Endothelial cell of umbilical vein (primary cell): Measurements from ENCODE around the gene ZC3H12A. TPM values are rescaled to one million over a fixed set of nuclear protein-coding genes. Genes with fewer than 3 reads are reported as not detected.
A peak's percentile ranks its signal among the peaks of the same experiment; 100 is the strongest.

Experiments used
- Bru-seq: library from RNA; stranded (reverse); fragments of 400-500 nt; gene quantifications from one replicate; lab custom pipeline; 2021; lab: Mats Ljungman, UMichigan
- BruChase-seq, 2 experiments: library from RNA; stranded (reverse); fragments of 400-500 nt; gene quantifications; one replicate each; lab custom pipeline; 2021; lab: Mats Ljungman, UMichigan
- BruUV-seq: library from RNA; stranded (reverse); fragments of 400-500 nt; replicated peaks from 2 replicates; lab custom pipeline; 2021; lab: Mats Ljungman, UMichigan
- CTCF ChIA-PET: fragments of 300-600, 350-600 bp; sonication (Branson Sonifier 250); formaldehyde crosslinking; loops from one replicate; lab custom pipeline; 2021; ENCODE audit warnings: antibody characterized with exemption, inconsistent platforms; lab: Charles Lee
- POLR2A ChIA-PET: fragments of 300-600, 350-600 bp; sonication (Branson Sonifier 250); formaldehyde crosslinking; loops from one replicate; lab custom pipeline; 2021; ENCODE audit warnings: antibody characterized with exemption, inconsistent platforms; lab: Charles Lee
- DNase-seq: peaks from one replicate; pipeline ENCODE4 v3.0.0-alpha.2; 2011; ENCODE audit warnings: low read depth, low spot score
- FAIRE-seq: peaks from 2 replicates; lab custom pipeline; 2011; peaks lifted over from hg19 to GRCh38; lab: Jason Lieb, UNC
- H2AFZ ChIP-seq: 2 replicates; pipeline ENCODE4 v1.6.0; 2012; ENCODE audit warnings: low read depth, low read length, control low read depth, inconsistent platforms
- H3K27ac ChIP-seq: 2 replicates; pipeline ENCODE4 v1.5.1; 2011; ENCODE audit warnings: low read depth, mild to moderate bottlenecking, control low read depth, low read length, moderate library complexity; ENCODE audit not compliant: insufficient read depth
- H3K27me3 ChIP-seq, 2 experiments: 2 replicates each; pipeline versions ENCODE4 v1.6.0 to v1.6.1; 2011; ENCODE audit warnings: low read length in 2 of 2, mixed read lengths in 1 of 2; ENCODE audit not compliant: control insufficient read depth in 2 of 2, insufficient read depth in 2 of 2
- H3K36me3 ChIP-seq, 2 experiments: 2 replicates in 1 of 2; 3 replicates in 1 of 2; pipeline ENCODE4 v1.5.1; 2011; ENCODE audit warnings: low read length in 2 of 2, mild to moderate bottlenecking in 1 of 2, moderate library complexity in 1 of 2; ENCODE audit not compliant: control insufficient read depth in 2 of 2, insufficient read depth in 2 of 2; ENCODE audit errors: extremely low read depth in 1 of 2
- H3K4me1 ChIP-seq: 3 replicates; pipeline ENCODE4 v1.5.1; 2011; ENCODE audit warnings: mild to moderate bottlenecking, low read length; ENCODE audit not compliant: control insufficient read depth, insufficient read depth; ENCODE audit errors: extremely low read depth
- H3K4me2 ChIP-seq: 2 replicates; pipeline ENCODE4 v1.6.1; 2011; ENCODE audit warnings: low read length, control low read depth, mixed read lengths; ENCODE audit not compliant: insufficient read depth
- H3K4me3 ChIP-seq, 3 experiments: fragments of 200-600 bp in 1 of 3; sonication (generic), shearing (Covaris generic) in 1 of 3; replicated peaks in 1 of 3; 2 replicates each; pipeline ENCODE4 v1.5.1; 2011 to 2016; ENCODE audit warnings: control low read depth in 3 of 3, low read length in 3 of 3, mild to moderate bottlenecking in 2 of 3, inconsistent platforms in 1 of 3, low read depth in 1 of 3, moderate library complexity in 1 of 3; ENCODE audit not compliant: insufficient read depth in 1 of 3
- H3K79me2 ChIP-seq: 2 replicates; pipeline ENCODE4 v1.6.0; 2012; ENCODE audit warnings: low read length, inconsistent platforms; ENCODE audit not compliant: control insufficient read depth, insufficient read depth
- H3K9ac ChIP-seq: replicated peaks from 2 replicates; pipeline ENCODE3; 2011; ENCODE audit warnings: low read length, control low read depth; ENCODE audit not compliant: insufficient read depth; ENCODE audit errors: extremely low read depth
- H3K9me1 ChIP-seq: replicated peaks from 3 replicates; pipeline ENCODE4 v1.6.0; 2011; ENCODE audit warnings: mild to moderate bottlenecking, low read length; ENCODE audit not compliant: control insufficient read depth, insufficient read depth; ENCODE audit errors: extremely low read depth
- H3K9me3 ChIP-seq: replicated peaks from 2 replicates; pipeline ENCODE4 v1.5.1; 2012; ENCODE audit warnings: low read length, inconsistent platforms; ENCODE audit not compliant: control insufficient read depth, insufficient read depth
- H4K20me1 ChIP-seq: replicated peaks from 2 replicates; pipeline ENCODE3; 2011; ENCODE audit warnings: mild to moderate bottlenecking, low read length; ENCODE audit not compliant: control insufficient read depth, insufficient read depth; ENCODE audit errors: extremely low read depth
- CTCF ChIP-seq, 2 donors: IDR thresholded peaks; 1 replicate in 1 of 2; 2 replicates in 1 of 2; pipeline ENCODE4 v1.5.1; 2011; ENCODE audit warnings: low read length in 2 of 2, mild to moderate bottlenecking in 2 of 2, moderate library complexity in 2 of 2, control low read depth in 1 of 2, inconsistent platforms in 1 of 2, low read depth in 1 of 2; ENCODE audit not compliant: insufficient read depth in 1 of 2; ENCODE audit errors: extremely low read depth in 1 of 2
- EZH2 ChIP-seq: IDR thresholded peaks from 2 replicates; pipeline ENCODE4 v1.6.1; 2012; ENCODE audit warnings: borderline replicate concordance, low read depth, mild to moderate bottlenecking, moderate library complexity, low read length, inconsistent platforms; ENCODE audit not compliant: severe bottlenecking
- FOS ChIP-seq: IDR thresholded peaks from 2 replicates; pipeline ENCODE4 v1.6.1; 2011; ENCODE audit warnings: mild to moderate bottlenecking, low read length, moderate library complexity, borderline replicate concordance; ENCODE audit not compliant: insufficient read depth
- GATA2 ChIP-seq: IDR thresholded peaks from 2 replicates; pipeline ENCODE4 v1.7.0; 2011; ENCODE audit warnings: low read depth, mild to moderate bottlenecking, moderate library complexity, mixed read lengths, low read length; ENCODE audit not compliant: insufficient read length, insufficient read depth
- JUN ChIP-seq: IDR thresholded peaks from 2 replicates; pipeline ENCODE4 v1.6.1; 2011; ENCODE audit warnings: borderline replicate concordance, low read depth; ENCODE audit not compliant: insufficient read length, insufficient read depth
- MAX ChIP-seq: IDR thresholded peaks from 2 replicates; pipeline ENCODE4 v1.6.1; 2011; ENCODE audit not compliant: insufficient read depth, insufficient read length
- MYC ChIP-seq: IDR thresholded peaks from one replicate; pipeline ENCODE4 v1.6.1; 2011; ENCODE audit warnings: mild to moderate bottlenecking, low read depth, low read length
- POLR2A ChIP-seq: IDR thresholded peaks from 2 replicates; pipeline ENCODE4 v1.6.1; 2012; ENCODE audit warnings: low read depth, mild to moderate bottlenecking, control low read depth, low read length
- POLR2AphosphoS5 ChIP-seq: IDR thresholded peaks from 2 replicates; pipeline ENCODE4 v1.6.1; 2012; ENCODE audit warnings: low read depth, mild to moderate bottlenecking, control low read depth, low read length, moderate library complexity; ENCODE audit not compliant: insufficient read depth
- dilution Hi-C: fragments of 300-500 bp; cut with MboI; formaldehyde crosslinking; loops from one replicate; pipeline ENCODE4 v1.15.0; 2019; ENCODE audit warnings: low sequenced_read_pairs; ENCODE audit not compliant: extremely low pct_ligation_motif_present
- intact Hi-C: fragments of 100-400 bp; cut with micrococcal nuclease; formaldehyde crosslinking; loops from one replicate; pipeline ENCODE4 v1.10.0; 2022
- long read RNA-seq: library from polyadenylated mRNA; stranded (forward); transcript quantifications from one replicate; pipeline ENCODE4 v2.0.0, GENCODE V29; 2021
- polyA minus RNA-seq, 3 experiments: library from RNA; depleted of rRNA, polyadenylated mRNA; stranded (reverse); fragments of >200 nt; gene quantifications; 1 replicate in 1 of 3; 2 replicates in 2 of 3; pipeline ENCODE4 v1.2.3, GENCODE V29; 2011
- polyA plus RNA-seq, 4 experiments: library from polyadenylated mRNA; depleted of rRNA in 3 of 4; stranded (reverse) in 3 of 4; unstranded in 1 of 4; fragments of >200 nt; gene quantifications; 2 replicates each; pipeline versions ENCODE4 v1.2.1 to v1.2.3, GENCODE V29; 2011 to 2012; ENCODE audit warnings: missing spikeins in 1 of 4
- total RNA-seq: library from RNA; stranded (reverse); gene quantifications from 2 replicates; pipeline ENCODE4 v1.2.3, GENCODE V29; 2021

ZC3H12A gene
- total RNA-seq (6.3 and 7.5 TPM in 2 replicates), polyA plus RNA-seq (9.4 and 12.9 TPM in 2 replicates), polyA minus RNA-seq (5.2 and 6.1 TPM in 2 replicates), Bru-seq, nascent RNA (percentile 58 among the genes with signal in this experiment), BruChase-seq, experiment 1, labeled RNA remaining after a 6-hour chase (percentile 44 among the genes with signal in this experiment), BruChase-seq, experiment 2, labeled RNA remaining after a 2-hour chase (percentile 47 among the genes with signal in this experiment)
- 5.1 and 8.2 TPM in 2 replicates for polyA plus RNA-seq (2011; cell fraction: cytosol; rRNA removed)
- 13.2 and 14.1 TPM in 2 replicates for polyA plus RNA-seq (2011; cell fraction: nucleus; rRNA removed)
- polyA plus RNA-seq (2012): 3.3 and 3.4 TPM in 2 replicates
- 16.2 TPM for polyA minus RNA-seq (2011; cell fraction: cytosol; rRNA and poly(A)+ RNA removed)
- 7.2 and 10.9 TPM in 2 replicates for polyA minus RNA-seq (2011; cell fraction: nucleus; rRNA and poly(A)+ RNA removed)
- long read RNA-seq, partial matches to known transcripts: 3 of 11 reads
- long read RNA-seq, other reads (novel, unspliced or antisense): 7 of 11 reads

- peak; percentile 84 for DNase-seq
- Histone ChIP-seq H3K4me2 (peak within 1 kb of the TSS; percentile 64), H3K79me2 (peaks cover 42% of the 10 kb centered on the region), H3K9me3 (no peaks in the 10 kb centered on the region), H3K4me3 (peak within 1 kb of the TSS; percentile 47 to 69 (median 55)), H3K4me1 (peaks cover 72% of the 10 kb centered on the region), H3K27ac (peak within 1 kb of the TSS; percentile 65), H3K9me1 (no peaks in the 10 kb centered on the region), H2AFZ (peak within 1 kb of the TSS; percentile 47), H3K36me3 (peaks cover 0 to 3% of the 10 kb centered on the region in 2 experiments), H4K20me1 (no peaks in the 10 kb centered on the region), H3K27me3 (no peaks in the 10 kb centered on the region), H3K9ac (peak within 1 kb of the TSS; percentile 74)
- TF ChIP-seq JUN (no peak), POLR2AphosphoS5 (peak; percentile 98), POLR2A (peak; percentile 97)
- peak; percentile 54 for FAIRE-seq
- dilution Hi-C loops (no loop called here), intact Hi-C loops (loop anchor here (5.0 to 10.0 kb wide), 2 partner anchors 333 to 391 kb away; partner anchors contain the start of genes C1orf122 and YRDC)
- no TSS peak for BruUV-seq
- POLR2A ChIA-PET: interaction anchor here (0.6 to 4.1 kb wide), 3 partner anchors 12 to 457 kb away, joined by 3 to 27 read pairs (median 3); no protein-coding TSS in a partner anchor
- CTCF ChIA-PET: interaction anchor here (1.7 to 8.9 kb wide), 3 partner anchors 12 to 898 kb away, joined by 4 to 158 read pairs (median 8); no protein-coding TSS in a partner anchor
Observed at GRCh38 chr1:37474046-37474696, at the start of gene ZC3H12A. Gene ZC3H12A, plus strand, starts transcription at chr1:37474580. Its CDS starts 917 bp downstream, at chr1:37475497.

GRCh38 chr1:37425221-37425620 lies 49.2 kb upstream of the ZC3H12A start:
- Histone ChIP-seq H3K4me1 (no peaks in the 10 kb centered on the region), H3K79me2 (no peaks in the 10 kb centered on the region), H2AFZ (no peak overlapping the region), H3K27ac (no peak overlapping the region), H3K36me3 (no peaks in the 10 kb centered on the region), H3K9ac (no peak overlapping the region), H3K4me3 (no peak overlapping the region), H3K27me3 (peaks cover 0 to 1% of the 10 kb centered on the region in 2 experiments), H4K20me1 (no peaks in the 10 kb centered on the region), H3K9me3 (no peaks in the 10 kb centered on the region), H3K4me2 (no peak overlapping the region), H3K9me1 (no peaks in the 10 kb centered on the region)
- CTCF ChIA-PET: interaction anchor here (1.3 to 1.6 kb wide), 3 partner anchors 10 to 909 kb away, joined by 3 to 11 read pairs (median 4); no protein-coding TSS in a partner anchor
- DNase-seq: no peak
- no peak for FAIRE-seq
- POLR2A ChIA-PET: no interaction called here
- TF ChIP-seq MAX: no peak
- no peak for TF ChIP-seq EZH2
- no peak for TF ChIP-seq JUN
- no peak for TF ChIP-seq CTCF (IDR thresholded peaks at IDR 0.05; ENCODE audit: extremely low read depth in 1 of 2, insufficient read depth in 1 of 2, low read depth in 1 of 2, low read length in 2 of 2)
- no peak for TF ChIP-seq MYC
- no peak for TF ChIP-seq GATA2
- TF ChIP-seq FOS: no peak
- no peak for TF ChIP-seq POLR2A
- TF ChIP-seq POLR2AphosphoS5: no peak
- BruUV-seq: no TSS peak
- intact Hi-C loops (no loop called here), dilution Hi-C loops (no loop called here)
